GM12892 (cell line): Measurements from ENCODE around the gene PAX3.

Experiments used
- DNase-seq: peaks from one replicate; pipeline ENCODE4 v3.0.0; 2011; ENCODE audit not compliant: insufficient read length
- FAIRE-seq: peaks from 2 replicates; lab custom pipeline; 2011; peaks lifted over from hg19 to GRCh38; lab: Jason Lieb, UNC
- POLR2A ChIP-seq: IDR thresholded peaks from 2 replicates; pipeline ENCODE4 v1.6.1; 2011; ENCODE audit warnings: low read depth, low read length, control low read depth
- POLR2AphosphoS5 ChIP-seq: IDR thresholded peaks from 2 replicates; pipeline ENCODE4 v1.6.1; 2011; ENCODE audit warnings: low read depth, low read length, control low read depth
- TAF1 ChIP-seq: IDR thresholded peaks from 2 replicates; pipeline ENCODE4 v1.6.1; 2011; ENCODE audit warnings: low read depth, mild to moderate bottlenecking, control low read depth, low read length, borderline replicate concordance

The PAX3 gene

DNA sequence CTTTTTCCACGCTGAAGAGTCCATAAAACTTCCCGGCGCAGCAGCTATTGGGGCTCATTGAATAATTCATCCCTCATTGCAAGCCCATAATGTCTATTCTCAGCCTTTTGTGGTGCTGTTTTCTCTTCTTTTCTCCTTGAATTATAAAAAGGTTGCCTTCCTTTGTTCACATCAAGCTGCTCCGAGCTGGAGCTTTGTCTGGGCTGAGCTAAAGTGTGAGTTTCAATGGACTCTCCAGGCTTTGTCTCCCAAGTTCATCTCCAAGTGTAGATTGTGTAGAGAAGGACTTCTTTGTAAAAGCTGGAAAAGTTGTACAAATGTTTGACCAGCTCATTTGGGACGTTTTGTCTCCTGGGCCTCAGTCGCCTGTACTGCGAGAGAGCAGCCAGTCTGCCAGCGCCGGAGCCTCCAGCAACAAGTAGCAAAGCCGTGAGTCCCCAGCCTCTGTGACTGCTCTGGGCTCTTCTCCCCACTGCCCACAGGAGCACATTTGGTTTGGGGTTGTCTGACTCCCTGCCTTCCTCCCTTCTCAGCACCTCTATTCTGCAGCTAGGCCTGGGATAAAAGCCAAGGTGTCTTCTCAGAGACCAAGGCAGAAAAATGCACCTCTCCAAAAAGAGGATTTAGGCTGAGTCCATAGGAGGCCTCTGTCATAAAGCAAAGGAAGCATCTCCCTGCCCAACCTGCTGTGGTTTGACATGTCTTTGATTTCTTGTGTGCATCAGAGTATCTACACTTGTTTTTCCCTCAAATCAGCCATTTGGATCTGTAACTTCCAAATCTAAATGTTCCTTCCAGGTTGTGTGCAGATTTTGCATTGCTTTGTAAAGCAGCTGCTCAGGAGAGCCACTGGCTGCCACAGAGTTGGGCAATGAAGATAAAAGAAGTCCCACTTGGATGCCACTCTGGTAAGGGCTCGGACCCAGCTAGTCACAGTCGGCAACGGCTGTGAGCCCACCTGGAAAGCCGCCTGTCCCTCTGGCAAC is 6.4 kb downstream of the PAX3 start:
- FAIRE-seq (no peak), DNase-seq (no peak)
- TF ChIP-seq TAF1 (no peak), POLR2AphosphoS5 (no peak), POLR2A (no peak)

DNA sequence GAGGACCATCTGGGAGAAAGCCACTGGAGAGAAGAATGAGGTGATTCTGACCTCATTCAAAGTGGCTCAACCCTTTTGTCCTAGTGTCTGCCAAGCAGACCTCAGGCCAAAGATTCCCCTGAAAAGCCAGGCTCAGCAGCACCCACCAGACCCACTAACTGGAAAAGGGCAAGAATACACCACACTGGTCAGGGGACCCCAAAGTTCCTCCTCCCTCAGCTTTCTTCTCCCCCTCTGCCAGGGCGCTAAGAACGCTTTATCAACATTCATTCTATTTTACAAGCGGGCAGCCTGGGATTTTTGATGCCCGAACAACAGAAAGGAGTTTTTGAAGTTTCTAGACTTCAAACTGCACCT is 7.3 kb downstream of the PAX3 start:
- no peak for TF ChIP-seq POLR2A
- TF ChIP-seq POLR2AphosphoS5 = no peak
- TF ChIP-seq TAF1 = no peak
- FAIRE-seq = no peak
- DNase-seq = no peak

DNA sequence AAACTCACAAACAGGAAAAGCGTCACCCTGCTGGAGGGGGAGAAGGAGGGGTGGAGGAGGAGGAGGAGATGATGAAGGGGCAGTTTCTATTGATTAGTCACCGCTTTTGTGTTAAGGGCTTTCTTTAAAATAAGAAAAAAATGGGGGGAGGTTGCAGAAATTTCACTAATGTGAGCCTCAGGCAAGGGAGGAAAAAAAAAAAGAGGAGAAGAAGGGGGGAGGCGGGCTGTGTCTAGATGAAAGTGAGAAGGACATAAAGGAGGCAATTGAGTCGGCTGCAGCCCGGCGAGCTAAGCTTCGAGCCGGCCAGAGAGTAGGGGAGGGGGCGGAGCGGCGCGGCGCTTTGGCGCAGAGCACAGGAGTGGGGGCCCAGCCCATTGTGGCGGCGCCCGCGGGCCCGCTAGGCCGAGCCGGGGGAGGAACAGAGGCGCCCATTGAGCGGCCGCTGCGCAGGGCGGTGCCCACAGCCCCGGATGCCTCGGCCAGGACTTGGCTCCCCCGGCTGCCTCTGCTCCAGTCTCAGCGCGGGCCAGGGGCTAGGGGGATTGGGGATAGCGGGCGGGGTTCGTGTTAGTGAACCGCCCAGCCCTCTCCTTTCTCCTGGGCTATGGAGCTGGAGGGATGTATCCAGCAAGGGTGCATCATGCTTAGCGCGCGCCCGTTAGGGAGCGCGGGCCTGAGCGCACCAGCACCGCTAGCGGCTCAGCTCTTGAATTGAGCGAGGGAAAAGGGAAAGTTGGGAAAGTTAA is 7.9 kb downstream of the PAX3 start:
- TF ChIP-seq POLR2AphosphoS5 = no peak
- TF ChIP-seq POLR2A = no peak
- TF ChIP-seq TAF1 = no peak
- DNase-seq (no peak), FAIRE-seq (no peak)

- FAIRE-seq = no peak
- no peak for DNase-seq
- TF ChIP-seq TAF1 = no peak
- no peak for TF ChIP-seq POLR2A
- TF ChIP-seq POLR2AphosphoS5 = no peak
Observed at GRCh38 chr2:222290401-222290735, 8.4 kb downstream of the PAX3 start.

DNA sequence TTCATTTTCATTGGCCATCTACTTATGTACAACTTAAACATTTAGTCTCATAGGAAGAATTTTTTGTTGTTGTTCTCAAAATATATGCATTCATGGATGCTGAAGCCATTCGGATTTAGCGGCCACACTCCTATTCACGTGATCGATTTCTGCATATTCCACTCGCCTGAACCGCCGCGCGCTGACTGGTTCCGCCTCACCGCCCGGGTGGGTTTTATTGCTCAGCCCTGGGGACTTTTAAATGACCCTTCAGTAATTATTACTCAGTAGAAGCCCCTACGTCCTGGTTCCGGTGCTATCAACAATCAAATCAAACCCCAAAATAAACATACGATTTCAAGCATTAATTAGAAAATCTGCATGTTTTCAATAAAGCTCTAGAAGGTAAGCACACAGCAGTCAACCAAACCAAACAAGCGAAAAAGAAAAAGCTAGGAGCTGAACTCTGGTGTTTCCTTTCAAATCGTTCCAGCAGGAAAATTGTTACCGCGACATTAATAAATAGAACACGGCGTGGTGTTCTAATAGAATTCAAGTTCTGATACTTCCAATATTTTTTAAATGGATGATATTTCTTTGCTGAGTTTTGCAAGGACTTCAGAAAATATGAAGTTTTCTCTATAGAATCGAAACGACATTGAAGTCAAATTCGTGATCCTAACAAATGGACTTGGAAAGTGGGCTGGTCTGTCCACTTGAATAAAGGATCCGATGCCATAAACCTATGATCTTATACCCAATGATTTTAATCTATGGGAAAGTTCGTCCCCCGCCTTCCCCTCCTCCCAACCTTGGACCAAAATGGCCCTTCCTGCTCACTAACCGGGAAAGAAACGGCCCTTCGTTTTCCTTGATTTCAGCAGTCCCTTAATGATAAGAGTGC is 9.3 kb downstream of the PAX3 start:
- DNase-seq = no peak
- TF ChIP-seq POLR2AphosphoS5 (no peak), POLR2A (no peak), TAF1 (no peak)
- FAIRE-seq = no peak

DNA sequence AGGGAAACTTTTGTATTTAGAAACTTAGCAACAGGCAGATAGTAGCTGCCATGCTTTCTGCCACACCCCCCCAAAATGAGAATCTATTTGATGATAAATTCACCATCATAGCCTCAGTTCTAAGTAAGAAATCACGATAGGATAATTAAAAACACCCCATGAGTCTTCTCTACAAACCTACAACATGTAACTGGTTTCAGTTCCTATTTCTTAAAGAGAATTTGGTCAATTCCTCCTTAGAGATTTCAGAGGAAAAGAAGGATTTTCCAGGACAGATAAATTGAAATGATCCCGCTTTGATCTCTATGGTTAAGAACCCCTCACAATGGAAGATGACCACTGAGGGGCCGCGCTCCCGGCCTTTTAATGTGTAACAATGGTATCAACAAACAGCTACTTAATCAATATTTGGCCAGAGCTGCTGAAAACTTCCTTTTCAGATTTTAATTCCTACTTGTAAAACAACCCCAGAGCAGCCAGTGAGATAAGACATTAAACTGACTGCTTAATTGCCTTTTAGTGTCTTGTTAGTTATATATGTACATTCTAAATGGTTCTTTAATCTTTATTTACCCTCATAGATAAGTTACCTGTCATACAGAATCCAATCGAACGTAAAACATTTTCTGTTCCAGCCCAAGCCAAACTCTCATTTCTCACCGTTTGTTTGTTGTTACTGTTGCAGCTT is 10.1 kb downstream of the PAX3 start:
- FAIRE-seq (no peak), DNase-seq (no peak)
- no peak for TF ChIP-seq POLR2A
- no peak for TF ChIP-seq POLR2AphosphoS5
- no peak for TF ChIP-seq TAF1

DNA sequence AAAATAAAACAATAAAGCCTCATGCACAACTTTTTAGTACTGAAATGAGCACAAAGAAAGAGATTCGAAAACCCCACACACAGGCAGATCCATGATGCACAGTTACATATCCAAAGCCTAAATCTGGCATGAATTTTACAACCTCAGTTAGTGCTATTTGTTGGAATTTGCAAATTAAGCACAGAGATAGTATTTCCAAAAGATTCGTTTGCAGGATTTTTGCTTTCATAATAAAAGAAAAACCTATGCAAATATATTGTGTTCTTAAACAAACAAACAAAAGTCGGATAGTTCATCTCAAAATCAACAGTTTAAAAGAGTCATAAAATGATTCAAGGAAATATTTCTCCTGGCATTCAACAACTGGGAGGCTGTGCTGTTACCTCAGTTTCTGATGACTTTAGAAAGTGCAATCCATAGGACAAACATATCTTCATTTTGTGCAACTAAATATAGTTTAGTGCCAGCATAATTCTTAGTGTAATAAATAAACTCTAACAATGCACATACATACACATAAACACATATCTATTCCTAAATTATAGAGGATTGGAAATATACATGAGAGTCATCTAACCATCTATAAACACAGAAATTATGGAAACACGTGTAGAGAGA is 10.8 kb downstream of the PAX3 start:
- FAIRE-seq (no peak), DNase-seq (no peak)
- TF ChIP-seq POLR2AphosphoS5 = no peak
- TF ChIP-seq POLR2A = no peak
- TF ChIP-seq TAF1 = no peak

DNA sequence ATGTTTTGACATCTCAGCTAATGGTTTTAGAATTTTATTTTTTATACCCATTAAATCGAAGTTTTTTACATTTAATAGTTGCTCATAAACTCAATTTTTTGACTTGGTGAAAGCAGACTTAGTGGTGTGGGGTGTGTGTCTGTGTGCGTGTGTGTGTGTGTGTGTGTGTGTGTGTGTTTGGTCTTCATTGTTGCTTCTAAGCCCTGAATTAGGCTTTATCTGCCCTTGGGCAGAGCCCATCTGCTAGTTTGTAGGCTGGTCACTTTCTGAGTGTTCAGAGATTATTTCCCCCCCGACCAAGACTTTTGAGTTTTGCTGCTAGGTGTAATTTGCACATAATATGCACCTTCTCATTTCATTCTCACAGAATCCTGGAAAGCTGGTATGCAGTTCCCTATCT is 14.3 kb downstream of the PAX3 start:
- no peak for FAIRE-seq
- DNase-seq = no peak
- TF ChIP-seq TAF1 (no peak), POLR2AphosphoS5 (no peak)

GRCh38 chr2:222283634-222284033 is 15.2 kb downstream of the PAX3 start:
- FAIRE-seq = no peak
- DNase-seq = no peak
- no peak for TF ChIP-seq TAF1
- no peak for TF ChIP-seq POLR2A
- TF ChIP-seq POLR2AphosphoS5 = no peak

DNA sequence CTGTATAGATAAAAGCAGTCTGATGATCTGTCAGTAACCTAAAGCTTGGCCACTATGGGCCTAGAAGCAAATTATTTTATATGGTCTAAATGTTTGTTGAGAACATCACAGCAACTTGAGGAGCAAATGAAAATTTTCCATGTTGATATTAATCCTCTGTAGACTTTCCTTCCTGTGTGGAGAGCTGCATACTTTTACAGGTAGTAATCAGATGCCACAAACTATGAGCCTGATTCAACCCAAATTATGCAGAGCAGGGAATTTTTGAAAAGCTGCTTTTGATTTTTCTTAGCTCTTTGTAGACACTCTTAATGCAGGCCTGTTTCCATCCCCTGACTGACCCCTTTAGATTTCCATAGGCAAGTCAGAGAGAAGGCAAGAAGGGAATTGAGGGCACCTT is 17.3 kb downstream of the PAX3 start:
- FAIRE-seq = no peak

GRCh38 chr2:222280795-222281194 is 18.0 kb downstream of the PAX3 start:
- FAIRE-seq (no peak), DNase-seq (no peak)
- TF ChIP-seq TAF1 (no peak), POLR2A (no peak), POLR2AphosphoS5 (no peak)

More for the DNA sequence above, 17.3 kb downstream of the PAX3 start:
- TF ChIP-seq POLR2AphosphoS5 (no peak), TAF1 (no peak), POLR2A (no peak)
- no peak for DNase-seq
